ENCODE results near the gene CYP24A1. TPM values are rescaled to one million over a fixed set of nuclear protein-coding genes. Genes with fewer than 3 reads are reported as not detected.

CYP24A1 gene
- total and polyA plus RNA-seq, 2 donors (not counting 3 experiments of a cell fraction or from before 2014, with no cell fraction given): not detected

DNA sequence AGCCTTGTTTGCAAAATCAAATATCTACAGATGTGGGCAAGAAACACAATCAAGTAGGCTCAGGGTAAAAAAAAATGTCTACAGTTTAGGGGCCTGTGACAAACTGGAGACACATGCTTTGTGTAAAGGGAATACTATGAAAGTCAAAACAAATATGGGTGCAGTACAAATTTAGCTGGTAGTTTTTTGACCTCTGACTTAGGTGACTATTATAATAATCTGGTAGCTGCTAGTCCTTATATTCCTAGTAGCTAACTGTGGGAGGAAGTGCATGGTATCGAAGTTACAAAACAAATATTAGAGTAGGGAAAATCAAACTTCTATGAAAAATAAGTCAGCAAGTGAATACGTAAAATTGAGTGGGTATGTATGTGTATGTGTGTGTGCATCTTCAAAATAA is 35.4 kb downstream of the CYP24A1 start:
- intact Hi-C loops (cut with micrococcal nuclease): no loop called here
- FAIRE-seq (no peak), DNase-seq (ENCODE audit: low read depth, low spot score) (no peak)
- no peaks in the 10 kb centered on the region for H4K20me1 ChIP-seq (replicated peaks; ENCODE audit: control insufficient read depth, extremely low read depth, insufficient read depth, low read length)
- no peak overlapping the region for H2AFZ ChIP-seq (ENCODE audit: low read depth, low read length)
- H3K79me2 ChIP-seq (ENCODE audit: control insufficient read depth, insufficient read depth, low read length): no peaks in the 10 kb centered on the region
- H3K4me1 ChIP-seq (ENCODE audit: control insufficient read depth, extremely low read depth, insufficient read depth, low read length): no peaks in the 10 kb centered on the region
- no peaks in the 10 kb centered on the region for H3K9me1 ChIP-seq (replicated peaks; ENCODE audit: control insufficient read depth, extremely low read depth, insufficient read depth, low read length)
- no TSS peak for BruUV-seq (replicated peaks)
- no peak overlapping the region for H3K4me3 ChIP-seq (replicated peaks in 1 of 3; ENCODE audit: insufficient read depth in 1 of 3, low read depth in 1 of 3, low read length in 3 of 3)
- H3K4me2 ChIP-seq (ENCODE audit: insufficient read depth, low read length): no peak overlapping the region
- H3K27ac ChIP-seq (ENCODE audit: insufficient read depth, low read depth, low read length): no peak overlapping the region
- dilution Hi-C loops (cut with MboI; ENCODE audit: extremely low pct_ligation_motif_present, low sequenced_read_pairs): no loop called here
- ChIA-PET CTCF (interaction anchor here (1.1 to 1.8 kb wide), 3 partner anchors 10 to 35 kb away, joined by 3 to 5 read pairs (median 3); no protein-coding TSS in a partner anchor), POLR2A (no interaction called here)
- no peak overlapping the region for H3K9ac ChIP-seq (replicated peaks; ENCODE audit: extremely low read depth, insufficient read depth, low read length)
- H3K27me3 ChIP-seq (ENCODE audit: control insufficient read depth in 2 of 2, insufficient read depth in 2 of 2, low read length in 2 of 2): no peaks in the 10 kb centered on the region
- no peaks in the 10 kb centered on the region for H3K36me3 ChIP-seq (ENCODE audit: control insufficient read depth in 2 of 2, extremely low read depth in 1 of 2, insufficient read depth in 2 of 2, low read length in 2 of 2)
- H3K9me3 ChIP-seq (replicated peaks; ENCODE audit: control insufficient read depth, insufficient read depth, low read length): no peaks in the 10 kb centered on the region
- no peak for TF ChIP-seq GATA2 (IDR thresholded peaks at IDR 0.05; ENCODE audit: insufficient read depth, insufficient read length, low read depth, low read length)
- no peak for TF ChIP-seq POLR2AphosphoS5 (IDR thresholded peaks at IDR 0.05; ENCODE audit: insufficient read depth, low read depth, low read length)
- TF ChIP-seq EZH2 (IDR thresholded peaks at IDR 0.05; ENCODE audit: borderline replicate concordance, low read depth, low read length, severe bottlenecking): no peak

- intact Hi-C loops (cut with micrococcal nuclease): no loop called here
- ChIA-PET CTCF (interaction anchor here (1.2 to 1.8 kb wide), 2 partner anchors 17 to 34 kb away, joined by 3 to 5 read pairs; no protein-coding TSS in a partner anchor), POLR2A (no interaction called here)
- no peak overlapping the region for H2AFZ ChIP-seq (ENCODE audit: low read depth, low read length)
- H3K9me3 ChIP-seq (replicated peaks; ENCODE audit: control insufficient read depth, insufficient read depth, low read length): no peaks in the 10 kb centered on the region
- H3K4me2 ChIP-seq (ENCODE audit: insufficient read depth, low read length): no peak overlapping the region
- H3K36me3 ChIP-seq (ENCODE audit: control insufficient read depth in 2 of 2, extremely low read depth in 1 of 2, insufficient read depth in 2 of 2, low read length in 2 of 2): no peaks in the 10 kb centered on the region
- no peak overlapping the region for H3K9ac ChIP-seq (replicated peaks; ENCODE audit: extremely low read depth, insufficient read depth, low read length)
- no peak overlapping the region for H3K4me3 ChIP-seq (replicated peaks in 1 of 3; ENCODE audit: insufficient read depth in 1 of 3, low read depth in 1 of 3, low read length in 3 of 3)
- no TSS peak for BruUV-seq (replicated peaks)
- dilution Hi-C loops (cut with MboI; ENCODE audit: extremely low pct_ligation_motif_present, low sequenced_read_pairs): no loop called here
- H3K4me1 ChIP-seq (ENCODE audit: control insufficient read depth, extremely low read depth, insufficient read depth, low read length): no peaks in the 10 kb centered on the region
- FAIRE-seq: no peak
- no peak for DNase-seq (ENCODE audit: low read depth, low spot score)
- H4K20me1 ChIP-seq (replicated peaks; ENCODE audit: control insufficient read depth, extremely low read depth, insufficient read depth, low read length): no peaks in the 10 kb centered on the region
- no peaks in the 10 kb centered on the region for H3K79me2 ChIP-seq (ENCODE audit: control insufficient read depth, insufficient read depth, low read length)
- no peaks in the 10 kb centered on the region for H3K27me3 ChIP-seq (ENCODE audit: control insufficient read depth in 2 of 2, insufficient read depth in 2 of 2, low read length in 2 of 2)
- H3K27ac ChIP-seq (ENCODE audit: insufficient read depth, low read depth, low read length): no peak overlapping the region
- TF ChIP-seq MYC (IDR thresholded peaks at IDR 0.05; ENCODE audit: low read depth, low read length) (no peak), POLR2A (IDR thresholded peaks at IDR 0.05; ENCODE audit: low read depth, low read length) (no peak), MAX (IDR thresholded peaks at IDR 0.05; ENCODE audit: insufficient read depth, insufficient read length) (no peak), JUN (IDR thresholded peaks at IDR 0.05; ENCODE audit: borderline replicate concordance, insufficient read depth, insufficient read length, low read depth) (no peak), POLR2AphosphoS5 (IDR thresholded peaks at IDR 0.05; ENCODE audit: insufficient read depth, low read depth, low read length) (no peak), GATA2 (IDR thresholded peaks at IDR 0.05; ENCODE audit: insufficient read depth, insufficient read length, low read depth, low read length) (no peak), EZH2 (IDR thresholded peaks at IDR 0.05; ENCODE audit: borderline replicate concordance, low read depth, low read length, severe bottlenecking) (no peak), FOS (IDR thresholded peaks at IDR 0.05; ENCODE audit: borderline replicate concordance, insufficient read depth, low read length) (no peak)
- TF ChIP-seq, protein P1, sequence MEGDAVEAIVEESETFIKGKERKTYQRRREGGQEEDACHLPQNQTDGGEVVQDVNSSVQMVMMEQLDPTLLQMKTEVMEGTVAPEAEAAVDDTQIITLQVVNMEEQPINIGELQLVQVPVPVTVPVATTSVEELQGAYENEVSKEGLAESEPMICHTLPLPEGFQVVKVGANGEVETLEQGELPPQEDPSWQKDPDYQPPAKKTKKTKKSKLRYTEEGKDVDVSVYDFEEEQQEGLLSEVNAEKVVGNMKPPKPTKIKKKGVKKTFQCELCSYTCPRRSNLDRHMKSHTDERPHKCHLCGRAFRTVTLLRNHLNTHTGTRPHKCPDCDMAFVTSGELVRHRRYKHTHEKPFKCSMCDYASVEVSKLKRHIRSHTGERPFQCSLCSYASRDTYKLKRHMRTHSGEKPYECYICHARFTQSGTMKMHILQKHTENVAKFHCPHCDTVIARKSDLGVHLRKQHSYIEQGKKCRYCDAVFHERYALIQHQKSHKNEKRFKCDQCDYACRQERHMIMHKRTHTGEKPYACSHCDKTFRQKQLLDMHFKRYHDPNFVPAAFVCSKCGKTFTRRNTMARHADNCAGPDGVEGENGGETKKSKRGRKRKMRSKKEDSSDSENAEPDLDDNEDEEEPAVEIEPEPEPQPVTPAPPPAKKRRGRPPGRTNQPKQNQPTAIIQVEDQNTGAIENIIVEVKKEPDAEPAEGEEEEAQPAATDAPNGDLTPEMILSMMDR (IDR thresholded peaks at IDR 0.05; ENCODE audit: extremely low read depth in 1 of 2, insufficient read depth in 1 of 2, low read depth in 1 of 2, low read length in 2 of 2): no peak
- H3K9me1 ChIP-seq (replicated peaks; ENCODE audit: control insufficient read depth, extremely low read depth, insufficient read depth, low read length): no peaks in the 10 kb centered on the region
These were observed 36.7 kb downstream of the CYP24A1 start for GRCh38 chr20:54137115-54137514.
